Amygdala (tissue), 56 donors: ENCODE results near the gene CD33.

Experiments used
- DNase-seq, 56 donors: peaks; one replicate each; lab custom pipeline; 2025; lab: John Stamatoyannopoulos, UW

CD33 gene

DNA sequence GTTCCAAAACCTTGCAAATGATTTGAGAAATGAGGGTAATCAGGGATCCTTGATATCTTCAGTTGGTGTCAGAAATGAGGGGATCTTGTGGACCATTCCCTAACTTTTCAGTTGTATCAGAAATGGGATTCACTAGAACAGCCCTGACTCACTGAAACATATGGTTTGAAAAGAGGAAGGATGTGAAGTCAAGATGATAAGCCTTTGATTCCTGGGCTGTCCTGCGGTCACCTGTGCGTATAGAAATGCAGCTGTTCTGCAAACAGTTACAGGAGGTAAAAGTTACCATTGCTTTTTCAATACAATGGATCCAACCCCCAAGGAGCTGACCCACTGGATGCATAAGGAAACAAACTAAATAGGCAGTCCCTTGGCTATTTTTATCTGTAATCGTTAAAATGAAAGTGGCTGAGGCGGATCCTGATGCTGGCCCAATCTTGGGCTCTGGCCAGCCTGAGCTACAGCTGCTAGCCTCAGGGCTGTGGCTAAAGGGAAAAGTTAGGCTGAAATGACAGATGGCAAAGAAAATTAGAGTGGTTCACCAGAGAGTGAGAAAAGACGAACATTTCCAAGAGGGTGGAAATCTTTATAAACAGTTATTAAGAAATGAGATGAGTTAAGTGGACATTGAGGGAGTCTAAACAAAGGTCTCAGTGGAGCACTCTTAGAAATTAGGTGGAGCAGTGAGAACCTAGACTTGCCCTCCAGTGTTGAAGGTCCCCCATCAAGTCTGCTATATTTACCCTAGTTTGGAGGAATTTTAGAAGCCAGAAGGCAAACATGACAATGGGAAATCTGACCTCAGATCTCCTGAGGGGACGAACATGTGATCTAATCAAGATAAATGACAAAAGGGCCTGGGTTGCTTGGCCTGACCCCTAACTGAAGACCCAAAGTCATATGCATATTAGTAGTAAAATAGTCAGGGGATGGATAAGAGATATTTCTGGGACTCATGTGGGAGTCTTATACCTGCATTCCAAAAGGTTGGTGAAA, 33.6 kb downstream of the CD33 start:
- DNase-seq, result no peak

DNA sequence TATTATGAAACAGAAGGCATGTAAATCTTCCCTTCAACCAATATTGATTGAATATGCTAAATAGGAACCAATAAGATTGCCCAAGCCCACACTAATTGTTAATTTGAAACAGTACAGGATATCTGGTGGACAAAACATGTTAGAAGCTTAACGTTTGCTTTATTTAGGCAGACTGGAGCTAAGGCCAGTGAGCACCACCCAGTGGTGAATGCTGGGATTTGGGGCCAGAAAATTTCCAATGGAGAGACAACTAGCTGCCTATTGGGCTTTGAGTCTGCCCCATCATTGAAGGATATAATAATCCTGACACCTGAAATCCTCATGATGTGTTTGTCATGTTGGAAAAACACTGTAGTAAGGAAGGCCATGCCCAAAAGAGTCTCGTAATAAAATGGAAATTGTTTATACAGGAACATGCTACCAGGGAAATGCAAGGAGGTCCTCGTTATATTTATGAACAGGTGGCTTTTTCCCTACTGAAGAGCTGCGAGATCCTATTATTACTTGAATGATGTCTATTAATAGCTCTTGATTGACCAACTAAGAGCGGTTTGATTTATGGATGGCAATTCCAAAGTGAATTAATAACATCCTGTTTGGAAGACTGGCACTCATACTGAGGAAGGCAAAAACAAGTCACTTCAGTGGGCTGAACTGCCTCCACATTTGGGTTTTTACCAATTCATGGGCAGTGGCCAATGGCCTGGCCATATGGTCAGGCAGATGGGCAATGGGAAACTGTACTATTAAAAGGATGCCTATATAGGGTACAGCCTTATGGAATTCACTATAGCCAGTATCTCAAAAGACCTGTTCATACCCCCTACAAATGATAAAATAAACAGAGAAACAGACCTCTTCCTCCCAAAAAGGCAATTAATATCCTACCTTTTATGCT, 34.7 kb downstream of the CD33 start:
- peak in 14 of 56 donors; percentile 0 to 40 (median 6) for DNase-seq

DNA sequence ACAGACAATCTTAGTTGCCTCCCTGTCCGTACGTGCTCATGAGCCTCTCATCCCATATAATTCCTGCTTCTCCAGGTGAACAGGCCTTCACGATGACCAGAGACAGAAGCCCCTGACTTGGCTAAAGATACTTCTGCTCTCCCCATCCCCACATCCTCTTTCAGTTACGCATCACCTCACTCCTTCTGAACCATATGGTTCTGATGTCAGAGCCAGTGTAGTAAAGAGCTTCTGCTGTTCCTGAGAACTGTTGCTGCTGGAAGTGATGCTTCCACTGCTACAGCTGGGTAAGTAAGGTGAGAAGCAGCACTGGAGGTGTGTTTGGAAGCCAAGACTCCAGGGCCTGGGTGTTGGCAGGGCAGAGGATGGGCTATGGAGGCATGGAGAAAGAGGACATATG, 38.9 kb downstream of the CD33 start:
- DNase-seq, result no peak

DNA sequence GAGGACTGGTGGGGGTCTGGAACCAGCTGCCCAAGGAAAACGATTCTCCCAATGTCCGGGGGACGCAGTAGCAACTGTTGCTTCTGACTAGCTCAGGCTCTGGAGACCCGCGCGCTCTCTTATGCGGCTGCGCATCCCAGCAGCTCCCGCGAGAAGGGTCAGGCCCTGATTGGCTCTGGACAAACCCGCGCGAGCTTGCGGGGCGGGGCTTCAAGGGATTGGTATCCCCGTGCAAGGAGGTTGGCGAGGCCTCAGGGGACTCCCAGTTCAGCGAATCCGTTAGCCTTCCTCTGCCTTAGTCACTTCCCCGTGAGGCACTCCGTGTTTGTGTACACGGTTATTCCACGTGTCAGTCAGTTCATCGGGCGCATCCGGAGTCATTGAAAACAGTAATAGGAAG, 46.2 kb downstream of the CD33 start:
- DNase-seq, result peak in 2 of 56 donors; percentile 15 to 18

DNA sequence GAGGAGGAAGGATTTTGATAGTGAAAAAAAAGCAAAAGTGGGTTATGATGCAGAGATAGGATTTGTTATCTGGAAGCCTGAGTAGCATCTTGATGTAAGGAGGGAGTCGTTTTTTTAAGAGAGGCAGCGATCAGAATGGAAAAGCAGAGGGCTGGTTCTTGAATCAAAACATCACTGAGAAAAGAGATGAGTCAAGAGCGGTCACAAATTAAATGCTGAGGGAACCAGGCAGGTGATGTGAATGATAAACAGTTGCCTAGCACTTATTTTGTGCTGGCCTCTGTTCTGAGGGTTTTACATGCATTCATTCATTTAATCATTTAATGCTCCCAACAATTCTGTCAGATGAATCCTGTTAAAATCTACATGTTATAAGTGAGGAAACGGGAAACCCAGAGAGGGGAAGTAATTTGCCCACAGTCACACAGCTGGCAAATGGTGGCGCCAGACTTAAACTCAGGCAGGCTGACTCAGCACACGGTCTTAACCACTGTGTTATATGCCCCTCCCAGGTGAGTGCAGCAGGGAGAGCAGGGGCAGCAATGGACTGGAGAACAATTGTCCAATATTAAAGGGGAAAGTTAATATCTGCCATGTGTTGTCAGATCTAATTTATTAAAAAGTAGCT, 47.4 kb downstream of the CD33 start:
- DNase-seq, result no peak

DNA sequence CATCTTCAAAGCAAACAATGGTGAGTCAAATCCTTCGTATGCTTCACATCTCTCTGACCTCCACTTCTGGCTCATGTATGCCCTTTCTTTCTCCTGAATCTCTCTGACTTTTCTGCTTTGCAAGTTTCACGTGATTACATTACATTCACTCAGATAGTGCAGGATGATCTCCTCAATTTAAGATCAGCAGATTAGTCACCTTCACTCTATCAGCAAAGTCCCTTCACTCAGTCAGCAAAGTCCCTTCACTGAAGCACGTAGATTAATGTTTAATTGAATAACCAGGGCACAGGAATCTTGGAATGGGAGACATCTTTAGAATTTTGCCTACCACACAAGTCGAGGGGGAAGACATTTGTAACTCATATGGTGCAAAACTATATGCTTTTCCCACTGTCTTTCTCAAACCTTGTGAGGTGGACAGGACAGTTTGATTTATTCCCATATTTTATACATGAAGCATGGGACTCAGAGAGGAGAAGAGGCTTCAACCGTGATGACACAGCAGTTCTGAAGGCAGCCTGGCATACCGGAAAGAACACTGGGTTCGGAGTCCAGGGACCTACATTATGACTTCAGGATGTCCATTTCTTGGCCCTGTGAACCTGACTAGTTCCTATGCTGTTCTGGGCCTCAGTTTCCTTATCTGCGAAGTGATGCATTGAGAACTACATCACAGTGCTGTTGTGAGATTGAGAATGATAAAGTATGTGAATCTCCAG, 49.3 kb downstream of the CD33 start:
- DNase-seq, result no peak

DNA sequence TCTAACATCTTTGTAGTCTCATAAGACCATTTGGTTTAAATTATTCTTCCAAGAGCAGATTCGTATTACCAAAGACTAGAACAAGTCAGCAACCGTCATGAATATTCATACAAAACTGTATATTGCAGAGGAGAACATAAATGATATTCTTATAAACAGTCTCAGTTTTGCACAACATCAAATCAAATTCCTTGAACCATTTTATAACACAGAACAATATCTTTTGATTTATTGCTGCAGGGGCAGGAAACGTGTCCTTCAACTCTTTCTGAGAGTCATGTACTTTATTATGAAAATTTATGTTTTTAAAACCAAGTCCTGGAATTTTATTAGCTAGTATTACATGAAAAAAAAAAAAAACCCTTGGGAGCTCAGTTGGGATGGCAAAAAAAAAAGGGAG, 52.2 kb downstream of the CD33 start:
- DNase-seq, result no peak

DNA sequence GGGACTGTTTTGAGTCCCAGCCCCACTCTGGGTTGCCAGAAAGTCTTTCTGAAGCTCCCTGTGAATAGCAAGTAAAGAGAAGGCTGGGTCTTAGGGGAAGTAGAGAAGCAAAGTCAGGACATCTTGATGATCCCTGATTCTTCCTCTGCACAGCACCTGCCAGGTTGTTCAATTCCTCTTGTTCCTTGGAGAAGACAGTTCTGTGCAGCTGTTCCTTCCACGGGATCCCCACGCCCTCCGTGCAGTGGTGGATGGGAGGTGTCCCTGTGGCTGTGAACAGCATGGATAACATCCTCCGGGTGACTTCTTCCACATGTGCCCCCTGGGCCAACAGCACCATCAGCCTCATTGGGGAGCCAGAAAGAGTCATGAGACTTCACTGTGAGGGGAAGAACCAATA, 57.5 kb downstream of the CD33 start:
- DNase-seq, result no peak

DNA sequence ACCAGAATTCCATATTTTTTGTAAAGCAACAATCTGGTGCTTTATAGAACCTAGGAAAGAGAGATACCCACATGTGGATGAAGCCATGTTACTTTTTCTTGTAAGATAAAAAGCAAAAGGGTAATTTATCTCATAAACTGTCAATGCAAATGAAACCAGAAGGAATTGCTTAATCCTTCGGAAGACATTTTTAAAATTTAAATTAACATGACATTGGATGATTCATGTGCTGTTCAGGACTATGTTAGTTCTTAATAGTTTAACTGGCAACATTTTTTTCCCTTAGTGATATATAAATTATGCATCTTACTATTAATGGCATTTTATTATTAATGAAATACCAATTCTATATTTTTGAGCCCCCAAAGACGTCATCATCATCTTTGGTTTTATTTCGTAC, 60.8 kb downstream of the CD33 start:
- no peak for DNase-seq
